Measurements from ENCODE around the gene C2CD4C. TPM values are rescaled to one million over a fixed set of nuclear protein-coding genes. Genes with fewer than 3 reads are reported as not detected.

C2CD4C gene
- total RNA-seq, 1 experiment from 2014 or later, result 9.8 TPM

DNA sequence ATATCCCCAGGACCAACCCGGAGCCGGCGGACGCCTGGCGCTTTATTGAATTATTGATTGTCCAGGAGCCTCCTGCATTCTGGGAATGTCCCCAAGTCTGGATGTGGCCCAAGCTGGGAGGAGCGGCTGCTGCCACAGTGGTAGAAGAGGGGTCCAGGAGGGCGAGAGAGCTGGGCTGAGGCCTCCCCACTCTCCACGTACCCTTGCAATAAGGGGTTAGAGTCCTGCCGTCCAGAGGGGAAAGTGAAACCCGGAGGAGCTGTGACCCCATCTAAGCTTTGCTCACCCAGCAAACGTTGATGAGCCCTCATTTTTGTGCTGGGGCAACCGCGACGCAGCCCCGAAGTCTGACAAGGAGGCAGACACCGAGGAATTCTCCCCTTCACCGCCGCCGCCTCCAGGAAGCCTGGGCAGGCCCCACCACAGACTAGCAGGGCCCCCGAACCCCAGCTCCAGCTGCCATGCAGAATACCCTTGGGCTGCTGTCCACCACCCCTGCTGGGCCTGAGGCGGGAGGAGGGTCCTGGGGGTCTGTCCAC lies 1.4 kb upstream of the C2CD4C start:
- CTCF ChIA-PET, result interaction anchor here (0.6 to 2.8 kb wide), 4 partner anchors 26 to 107 kb away, joined by 4 to 15 read pairs (median 10); no protein-coding TSS in a partner anchor
- ATAC-seq, result no peak
- Mint-ChIP-seq H3K4me3 (no peak overlapping the region), H3K27ac (no peak overlapping the region), H3K9me3 (no peaks in the 10 kb centered on the region), H3K36me3 (no peaks in the 10 kb centered on the region), H3K27me3 (ENCODE audit: low read depth) (peaks cover 11% of the 10 kb centered on the region), H3K4me1 (peaks cover 10% of the 10 kb centered on the region)
- TF ChIP-seq AR (CRISPR knock-in tag; IDR thresholded peaks at IDR 0.05) (no peak), FOXP1 (CRISPR knock-in tag; IDR thresholded peaks at IDR 0.05; ENCODE audit: borderline replicate concordance) (no peak), NFE2L1 (CRISPR knock-in tag; IDR thresholded peaks at IDR 0.05) (no peak), HMGA2 (CRISPR knock-in tag; IDR thresholded peaks at IDR 0.05) (no peak), ZNF532 (CRISPR knock-in tag; IDR thresholded peaks at IDR 0.05; ENCODE audit: borderline replicate concordance) (no peak), MXD4 (CRISPR knock-in tag; IDR thresholded peaks at IDR 0.05; ENCODE audit: borderline replicate concordance) (no peak), TEAD4 (CRISPR knock-in tag; IDR thresholded peaks at IDR 0.05) (no peak), ZNF396 (CRISPR knock-in tag; IDR thresholded peaks at IDR 0.05; ENCODE audit: borderline replicate concordance) (no peak), SOX15 (CRISPR knock-in tag; IDR thresholded peaks at IDR 0.05) (no peak), ZNF671 (CRISPR knock-in tag; IDR thresholded peaks at IDR 0.05) (no peak), TP53 (CRISPR knock-in tag; IDR thresholded peaks at IDR 0.05) (no peak)
- TF ChIP-seq, protein P1, sequence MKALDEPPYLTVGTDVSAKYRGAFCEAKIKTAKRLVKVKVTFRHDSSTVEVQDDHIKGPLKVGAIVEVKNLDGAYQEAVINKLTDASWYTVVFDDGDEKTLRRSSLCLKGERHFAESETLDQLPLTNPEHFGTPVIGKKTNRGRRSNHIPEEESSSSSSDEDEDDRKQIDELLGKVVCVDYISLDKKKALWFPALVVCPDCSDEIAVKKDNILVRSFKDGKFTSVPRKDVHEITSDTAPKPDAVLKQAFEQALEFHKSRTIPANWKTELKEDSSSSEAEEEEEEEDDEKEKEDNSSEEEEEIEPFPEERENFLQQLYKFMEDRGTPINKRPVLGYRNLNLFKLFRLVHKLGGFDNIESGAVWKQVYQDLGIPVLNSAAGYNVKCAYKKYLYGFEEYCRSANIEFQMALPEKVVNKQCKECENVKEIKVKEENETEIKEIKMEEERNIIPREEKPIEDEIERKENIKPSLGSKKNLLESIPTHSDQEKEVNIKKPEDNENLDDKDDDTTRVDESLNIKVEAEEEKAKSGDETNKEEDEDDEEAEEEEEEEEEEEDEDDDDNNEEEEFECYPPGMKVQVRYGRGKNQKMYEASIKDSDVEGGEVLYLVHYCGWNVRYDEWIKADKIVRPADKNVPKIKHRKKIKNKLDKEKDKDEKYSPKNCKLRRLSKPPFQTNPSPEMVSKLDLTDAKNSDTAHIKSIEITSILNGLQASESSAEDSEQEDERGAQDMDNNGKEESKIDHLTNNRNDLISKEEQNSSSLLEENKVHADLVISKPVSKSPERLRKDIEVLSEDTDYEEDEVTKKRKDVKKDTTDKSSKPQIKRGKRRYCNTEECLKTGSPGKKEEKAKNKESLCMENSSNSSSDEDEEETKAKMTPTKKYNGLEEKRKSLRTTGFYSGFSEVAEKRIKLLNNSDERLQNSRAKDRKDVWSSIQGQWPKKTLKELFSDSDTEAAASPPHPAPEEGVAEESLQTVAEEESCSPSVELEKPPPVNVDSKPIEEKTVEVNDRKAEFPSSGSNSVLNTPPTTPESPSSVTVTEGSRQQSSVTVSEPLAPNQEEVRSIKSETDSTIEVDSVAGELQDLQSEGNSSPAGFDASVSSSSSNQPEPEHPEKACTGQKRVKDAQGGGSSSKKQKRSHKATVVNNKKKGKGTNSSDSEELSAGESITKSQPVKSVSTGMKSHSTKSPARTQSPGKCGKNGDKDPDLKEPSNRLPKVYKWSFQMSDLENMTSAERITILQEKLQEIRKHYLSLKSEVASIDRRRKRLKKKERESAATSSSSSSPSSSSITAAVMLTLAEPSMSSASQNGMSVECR (CRISPR knock-in tag; IDR thresholded peaks at IDR 0.05; ENCODE audit: borderline replicate concordance), result no peak
- TF ChIP-seq, protein P2, sequence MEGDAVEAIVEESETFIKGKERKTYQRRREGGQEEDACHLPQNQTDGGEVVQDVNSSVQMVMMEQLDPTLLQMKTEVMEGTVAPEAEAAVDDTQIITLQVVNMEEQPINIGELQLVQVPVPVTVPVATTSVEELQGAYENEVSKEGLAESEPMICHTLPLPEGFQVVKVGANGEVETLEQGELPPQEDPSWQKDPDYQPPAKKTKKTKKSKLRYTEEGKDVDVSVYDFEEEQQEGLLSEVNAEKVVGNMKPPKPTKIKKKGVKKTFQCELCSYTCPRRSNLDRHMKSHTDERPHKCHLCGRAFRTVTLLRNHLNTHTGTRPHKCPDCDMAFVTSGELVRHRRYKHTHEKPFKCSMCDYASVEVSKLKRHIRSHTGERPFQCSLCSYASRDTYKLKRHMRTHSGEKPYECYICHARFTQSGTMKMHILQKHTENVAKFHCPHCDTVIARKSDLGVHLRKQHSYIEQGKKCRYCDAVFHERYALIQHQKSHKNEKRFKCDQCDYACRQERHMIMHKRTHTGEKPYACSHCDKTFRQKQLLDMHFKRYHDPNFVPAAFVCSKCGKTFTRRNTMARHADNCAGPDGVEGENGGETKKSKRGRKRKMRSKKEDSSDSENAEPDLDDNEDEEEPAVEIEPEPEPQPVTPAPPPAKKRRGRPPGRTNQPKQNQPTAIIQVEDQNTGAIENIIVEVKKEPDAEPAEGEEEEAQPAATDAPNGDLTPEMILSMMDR (IDR thresholded peaks at IDR 0.05), result no peak
- POLR2A ChIA-PET, result interaction anchor here (1.2 kb wide), 1 partner anchor 9 kb away, joined by 3 read pairs; no protein-coding TSS in a partner anchor
- DNase-seq (ENCODE audit: low spot score), result no peak

All from WTC11 (cell line).